22Rv1 (cell line): ENCODE data around the gene TECPR2.

Experiments
- H3K27ac ChIP-seq: fragments of 450-650 bp; 2 replicates; pipeline ENCODE4 v1.5.1; 2017
- ZFX ChIP-seq: fragments of 450-650 bp; IDR thresholded peaks from 2 replicates; pipeline ENCODE4 v1.6.1; 2017; ENCODE audit warnings: antibody characterized with exemption, borderline replicate concordance
- TF ChIP-seq, protein P1 (sequence below): fragments of 450-650 bp; IDR thresholded peaks from 2 replicates; pipeline ENCODE4 v1.5.1; 2017; ENCODE audit warnings: mild to moderate bottlenecking

Gene TECPR2

GRCh38 chr14:102511538-102511937, 148.8 kb downstream of the TECPR2 start:
- no peak for TF ChIP-seq ZFX
- TF ChIP-seq, protein P1, sequence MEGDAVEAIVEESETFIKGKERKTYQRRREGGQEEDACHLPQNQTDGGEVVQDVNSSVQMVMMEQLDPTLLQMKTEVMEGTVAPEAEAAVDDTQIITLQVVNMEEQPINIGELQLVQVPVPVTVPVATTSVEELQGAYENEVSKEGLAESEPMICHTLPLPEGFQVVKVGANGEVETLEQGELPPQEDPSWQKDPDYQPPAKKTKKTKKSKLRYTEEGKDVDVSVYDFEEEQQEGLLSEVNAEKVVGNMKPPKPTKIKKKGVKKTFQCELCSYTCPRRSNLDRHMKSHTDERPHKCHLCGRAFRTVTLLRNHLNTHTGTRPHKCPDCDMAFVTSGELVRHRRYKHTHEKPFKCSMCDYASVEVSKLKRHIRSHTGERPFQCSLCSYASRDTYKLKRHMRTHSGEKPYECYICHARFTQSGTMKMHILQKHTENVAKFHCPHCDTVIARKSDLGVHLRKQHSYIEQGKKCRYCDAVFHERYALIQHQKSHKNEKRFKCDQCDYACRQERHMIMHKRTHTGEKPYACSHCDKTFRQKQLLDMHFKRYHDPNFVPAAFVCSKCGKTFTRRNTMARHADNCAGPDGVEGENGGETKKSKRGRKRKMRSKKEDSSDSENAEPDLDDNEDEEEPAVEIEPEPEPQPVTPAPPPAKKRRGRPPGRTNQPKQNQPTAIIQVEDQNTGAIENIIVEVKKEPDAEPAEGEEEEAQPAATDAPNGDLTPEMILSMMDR = no peak
- peak overlapping the region; percentile 94; the same call in 1 of the 2 replicates for H3K27ac ChIP-seq

GRCh38 chr14:102512793-102513300, 150.1 kb downstream of the TECPR2 start:
- TF ChIP-seq, protein P1 = no peak
- TF ChIP-seq ZFX = no peak
- H3K27ac ChIP-seq = no peak overlapping the region

DNA sequence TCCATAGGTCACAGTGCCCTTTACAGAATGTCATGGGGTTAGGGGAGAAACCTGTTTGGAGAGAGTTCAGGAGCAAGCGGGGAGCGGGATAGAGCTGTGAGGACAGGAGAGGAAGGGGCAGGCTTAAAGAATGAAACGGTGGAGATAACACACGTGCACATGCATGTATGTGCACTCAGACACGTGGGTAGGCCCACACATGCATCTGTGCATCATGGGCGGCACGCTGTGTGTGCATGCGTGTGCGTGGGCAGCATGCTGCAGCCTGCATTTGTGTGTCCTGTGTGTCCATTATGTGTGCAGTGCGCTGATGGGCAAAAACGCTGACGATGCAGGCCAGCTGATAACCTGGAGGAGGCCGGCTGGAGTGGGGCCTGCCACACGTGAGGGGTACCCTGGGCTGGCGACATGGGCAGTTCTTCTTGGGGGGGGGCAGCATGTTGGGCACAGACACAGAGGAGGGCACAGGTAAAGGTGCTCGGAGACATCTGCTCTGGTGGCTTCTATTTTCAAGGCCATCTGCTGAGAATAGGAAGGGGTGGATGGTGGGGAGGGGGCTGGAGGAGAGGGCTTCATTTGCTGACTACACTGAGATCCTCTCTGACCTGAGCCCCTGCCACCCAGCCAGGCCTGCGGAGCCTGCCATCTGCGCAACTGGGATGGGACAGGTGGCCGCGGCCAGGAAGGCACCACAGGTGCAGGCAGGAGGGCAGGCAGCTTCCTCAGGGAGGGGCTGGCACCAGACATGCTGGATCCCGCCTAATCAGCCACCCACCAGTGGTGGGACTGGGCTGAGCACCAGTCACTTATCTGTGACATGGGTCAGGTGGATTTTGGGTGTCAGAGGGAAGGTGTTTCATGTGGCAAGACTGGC, 151.4 kb downstream of the TECPR2 start:
- TF ChIP-seq ZFX = no peak
- no peak overlapping the region for H3K27ac ChIP-seq

DNA sequence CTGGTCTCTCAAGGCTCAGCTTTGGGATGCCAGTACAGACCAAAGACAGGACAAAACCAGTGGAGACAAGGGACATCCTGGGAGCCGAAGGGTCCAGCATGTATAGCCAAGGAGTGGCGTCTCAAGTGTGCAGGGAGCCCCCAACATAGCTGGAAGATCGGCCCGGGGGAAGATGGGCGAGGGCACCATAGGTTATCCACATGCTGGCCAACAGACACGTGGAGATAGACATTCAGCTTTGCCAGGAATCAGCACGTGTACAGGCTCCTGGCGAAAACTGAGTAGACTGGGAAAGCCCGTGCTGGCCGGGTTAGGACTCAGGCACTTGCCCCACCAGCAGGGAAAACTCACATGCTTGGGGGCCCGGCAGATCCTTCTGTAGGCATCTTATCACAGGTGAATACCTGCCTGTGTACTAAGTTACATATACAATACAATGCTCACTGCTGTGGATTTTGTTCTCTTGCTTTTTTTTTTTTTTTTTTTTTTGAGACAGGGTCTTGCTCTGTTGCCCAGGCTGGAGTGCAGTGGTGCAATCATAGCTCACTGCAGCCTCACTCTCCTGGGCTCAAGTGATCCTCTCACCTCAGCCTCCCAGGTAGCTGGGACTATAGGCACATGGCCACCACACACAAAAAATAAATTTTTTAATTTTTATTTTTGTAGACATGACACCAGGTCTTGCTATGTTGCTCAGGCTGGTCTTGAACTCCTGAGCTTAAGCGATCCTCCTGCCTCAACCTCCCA, 152.4 kb downstream of the TECPR2 start:
- H3K27ac ChIP-seq = no peak overlapping the region
- TF ChIP-seq, protein P1 = no peak
- no peak for TF ChIP-seq ZFX

GRCh38 chr14:102516531-102517391, 154.0 kb downstream of the TECPR2 start:
- peak overlapping the region; percentile 47 for H3K27ac ChIP-seq
- no peak for TF ChIP-seq ZFX
- TF ChIP-seq, protein P1 = peak; percentile 98

DNA sequence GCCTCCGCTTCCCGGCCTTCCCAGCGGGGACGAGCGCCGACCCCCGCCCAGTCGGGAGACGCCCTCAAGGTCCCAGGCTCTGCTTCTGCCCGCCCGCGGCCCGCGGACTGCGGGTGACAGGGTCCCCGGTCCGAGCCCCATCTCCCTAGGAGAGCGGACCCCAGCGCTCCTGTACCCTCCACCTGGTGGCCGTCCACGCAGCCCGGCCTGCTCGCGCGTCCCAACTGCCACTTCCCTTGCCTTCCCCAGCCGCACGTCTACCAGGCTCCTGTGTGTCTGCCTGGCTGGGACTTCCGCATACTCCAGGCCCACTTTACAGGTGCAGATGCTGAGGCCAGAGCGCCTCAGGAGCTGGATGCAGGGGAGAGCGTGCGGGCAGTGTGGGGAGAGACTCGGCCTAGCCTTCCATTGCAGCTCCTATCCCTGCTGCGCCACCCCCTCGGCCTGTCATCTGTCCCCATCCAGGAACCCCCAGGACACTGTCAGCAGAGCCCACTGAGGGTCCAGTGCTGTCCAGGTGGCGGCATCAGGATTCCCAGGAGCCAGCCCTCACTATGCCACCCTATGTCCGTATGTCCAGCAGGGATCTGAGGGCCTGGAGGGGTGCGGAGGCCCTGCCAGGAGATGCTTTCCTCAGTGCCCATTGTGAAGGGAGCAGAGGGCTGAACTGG, 154.8 kb downstream of the TECPR2 start:
- TF ChIP-seq ZFX = no peak
- TF ChIP-seq, protein P1 = no peak
- H3K27ac ChIP-seq = peak overlapping the region; percentile 47
